ENCODE data around the gene HECTD1. TPM values are rescaled to one million over a fixed set of nuclear protein-coding genes. Genes with fewer than 3 reads are reported as not detected.

HECTD1 gene
- total RNA-seq, 1 experiment from 2014 or later = 160 TPM

DNA sequence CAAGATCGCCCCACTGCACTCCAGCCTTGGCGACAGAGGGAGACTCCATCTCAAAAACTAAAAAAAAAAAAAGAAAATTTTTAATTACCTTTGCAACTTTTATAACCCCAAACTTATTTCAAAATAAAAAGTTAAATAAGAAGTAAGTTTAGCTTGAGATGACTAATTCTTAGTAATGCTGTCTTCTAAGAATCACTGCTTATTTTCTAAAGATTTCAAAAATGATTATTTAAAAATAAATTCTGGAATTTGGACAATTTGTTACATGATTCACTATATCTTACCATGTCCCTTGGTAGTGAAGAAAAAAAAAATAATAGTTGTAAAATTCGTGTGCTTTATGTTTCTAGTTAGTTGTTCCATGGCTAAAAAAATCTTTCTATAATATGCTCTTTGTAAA, 11.6 kb upstream of the HECTD1 start:
- H3K4me2 ChIP-seq (ENCODE audit: low read length) = no peak overlapping the region
- POLR2A ChIA-PET = no interaction called here
- H3K4me3 ChIP-seq (replicated peaks in 1 of 2; ENCODE audit: low read depth in 1 of 2, low read length in 2 of 2) = no peak overlapping the region
- H3K27me3 ChIP-seq (ENCODE audit: insufficient read depth, low read length) = no peaks in the 10 kb centered on the region
- no peak overlapping the region for H2AFZ ChIP-seq (ENCODE audit: low read depth, low read length, poor library complexity, severe bottlenecking)
- H3K9me3 ChIP-seq (ENCODE audit: control insufficient read depth in 1 of 2, insufficient read depth in 1 of 2, low read depth in 1 of 2, low read length in 2 of 2) = no peaks in the 10 kb centered on the region
- no TSS peak for BruUV-seq (replicated peaks)
- no peaks in the 10 kb centered on the region for H3K79me2 ChIP-seq (ENCODE audit: insufficient read depth, low read length)
- no peaks in the 10 kb centered on the region for H3K36me3 ChIP-seq (ENCODE audit: control insufficient read depth in 1 of 2, insufficient read depth in 2 of 2, low read length in 2 of 2)
- H3K9me2 ChIP-seq (ENCODE audit: insufficient read depth) = no peaks in the 10 kb centered on the region
- intact Hi-C loops (cut with micrococcal nuclease) = no loop called here
- H3K4me1 ChIP-seq (ENCODE audit: control insufficient read depth in 1 of 2, insufficient read depth in 2 of 2, low read length in 2 of 2) = no peaks in the 10 kb centered on the region
- no peak overlapping the region for H3K27ac ChIP-seq (ENCODE audit: low read depth, low read length)
- CTCF ChIA-PET = interaction anchor here (4.0 kb wide), 1 partner anchor 11 kb away, joined by 13 read pairs; the partner anchor contains the start of gene HECTD1
- no peak overlapping the region for H3K9ac ChIP-seq (ENCODE audit: low read length)
- no peaks in the 10 kb centered on the region for H4K20me1 ChIP-seq (ENCODE audit: insufficient read depth)
- no peak for ATAC-seq
- no peak for TF ChIP-seq POLR2AphosphoS5 (IDR thresholded peaks at IDR 0.05; ENCODE audit: low read depth, low read length)
- TF ChIP-seq, protein P1, sequence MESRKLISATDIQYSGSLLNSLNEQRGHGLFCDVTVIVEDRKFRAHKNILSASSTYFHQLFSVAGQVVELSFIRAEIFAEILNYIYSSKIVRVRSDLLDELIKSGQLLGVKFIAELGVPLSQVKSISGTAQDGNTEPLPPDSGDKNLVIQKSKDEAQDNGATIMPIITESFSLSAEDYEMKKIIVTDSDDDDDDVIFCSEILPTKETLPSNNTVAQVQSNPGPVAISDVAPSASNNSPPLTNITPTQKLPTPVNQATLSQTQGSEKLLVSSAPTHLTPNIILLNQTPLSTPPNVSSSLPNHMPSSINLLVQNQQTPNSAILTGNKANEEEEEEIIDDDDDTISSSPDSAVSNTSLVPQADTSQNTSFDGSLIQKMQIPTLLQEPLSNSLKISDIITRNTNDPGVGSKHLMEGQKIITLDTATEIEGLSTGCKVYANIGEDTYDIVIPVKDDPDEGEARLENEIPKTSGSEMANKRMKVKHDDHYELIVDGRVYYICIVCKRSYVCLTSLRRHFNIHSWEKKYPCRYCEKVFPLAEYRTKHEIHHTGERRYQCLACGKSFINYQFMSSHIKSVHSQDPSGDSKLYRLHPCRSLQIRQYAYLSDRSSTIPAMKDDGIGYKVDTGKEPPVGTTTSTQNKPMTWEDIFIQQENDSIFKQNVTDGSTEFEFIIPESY (IDR thresholded peaks at IDR 0.05; ENCODE audit: extremely low read depth, insufficient replicate concordance, low read length) = no peak
- no peak for TF ChIP-seq ZFX (IDR thresholded peaks at IDR 0.05)
- no peak for TF ChIP-seq ZNF274 (IDR thresholded peaks at IDR 0.05; ENCODE audit: low read depth, low read length)
- TF ChIP-seq POLR2A (IDR thresholded peaks at IDR 0.05; ENCODE audit: borderline replicate concordance, extremely low read depth, insufficient read depth, insufficient read length) = no peak
- no peak for TF ChIP-seq FOSL1 (IDR thresholded peaks at IDR 0.05; ENCODE audit: low read depth)
- TF ChIP-seq RAD21 (IDR thresholded peaks at IDR 0.05; ENCODE audit: low read depth) = no peak
- TF ChIP-seq EZH2phosphoT487 (IDR thresholded peaks at IDR 0.05; ENCODE audit: borderline replicate concordance) = no peak
- no peak for TF ChIP-seq CEBPB (IDR thresholded peaks at IDR 0.05; ENCODE audit: low read depth)
- RAD21 ChIA-PET (ENCODE audit: low non-redundant PET in 1 of 2, low total read pairs in 2 of 2, uncharacterized antibody in 2 of 2, unreplicated experiment in 2 of 2) = no interaction called here
- DNase-seq (ENCODE audit: low read depth, low spot score) = no peak

- H3K9me3 ChIP-seq (ENCODE audit: control insufficient read depth in 1 of 2, insufficient read depth in 1 of 2, low read depth in 1 of 2, low read length in 2 of 2) = no peaks in the 10 kb centered on the region
- no peaks in the 10 kb centered on the region for H3K79me2 ChIP-seq (ENCODE audit: insufficient read depth, low read length)
- H4K20me1 ChIP-seq (ENCODE audit: insufficient read depth) = no peaks in the 10 kb centered on the region
- DNase-seq (ENCODE audit: low read depth, low spot score) (no peak), ATAC-seq (no peak)
- no TSS peak for BruUV-seq (replicated peaks)
- H2AFZ ChIP-seq (ENCODE audit: low read depth, low read length, poor library complexity, severe bottlenecking) = no peak overlapping the region
- H3K36me3 ChIP-seq (ENCODE audit: control insufficient read depth in 1 of 2, insufficient read depth in 2 of 2, low read length in 2 of 2) = no peaks in the 10 kb centered on the region
- H3K27me3 ChIP-seq (ENCODE audit: insufficient read depth, low read length) = no peaks in the 10 kb centered on the region
- ChIA-PET POLR2A (interaction anchor here (0.8 kb wide), 1 partner anchor 13 kb away, joined by 3 read pairs; no protein-coding TSS in a partner anchor), RAD21 (ENCODE audit: low non-redundant PET in 1 of 2, low total read pairs in 2 of 2, uncharacterized antibody in 2 of 2, unreplicated experiment in 2 of 2) (no interaction called here), CTCF (interaction anchor here (4.0 kb wide), 1 partner anchor 8 kb away, joined by 13 read pairs; the partner anchor contains the start of gene HECTD1)
- intact Hi-C loops (cut with micrococcal nuclease) = no loop called here
- H3K4me2 ChIP-seq (ENCODE audit: low read length) = no peak overlapping the region
- no peaks in the 10 kb centered on the region for H3K9me2 ChIP-seq (ENCODE audit: insufficient read depth)
- no peak overlapping the region for H3K27ac ChIP-seq (ENCODE audit: low read depth, low read length)
- H3K4me1 ChIP-seq (ENCODE audit: control insufficient read depth in 1 of 2, insufficient read depth in 2 of 2, low read length in 2 of 2) = no peaks in the 10 kb centered on the region
- H3K4me3 ChIP-seq (replicated peaks in 1 of 2; ENCODE audit: low read depth in 1 of 2, low read length in 2 of 2) = no peak overlapping the region
- no peak overlapping the region for H3K9ac ChIP-seq (ENCODE audit: low read length)
- TF ChIP-seq RAD21 (IDR thresholded peaks at IDR 0.05; ENCODE audit: low read depth) = no peak
- TF ChIP-seq, protein P2, sequence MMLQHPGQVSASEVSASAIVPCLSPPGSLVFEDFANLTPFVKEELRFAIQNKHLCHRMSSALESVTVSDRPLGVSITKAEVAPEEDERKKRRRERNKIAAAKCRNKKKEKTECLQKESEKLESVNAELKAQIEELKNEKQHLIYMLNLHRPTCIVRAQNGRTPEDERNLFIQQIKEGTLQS (IDR thresholded peaks at IDR 0.05) = no peak
- TF ChIP-seq, protein P3, sequence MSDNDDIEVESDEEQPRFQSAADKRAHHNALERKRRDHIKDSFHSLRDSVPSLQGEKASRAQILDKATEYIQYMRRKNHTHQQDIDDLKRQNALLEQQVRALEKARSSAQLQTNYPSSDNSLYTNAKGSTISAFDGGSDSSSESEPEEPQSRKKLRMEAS (IDR thresholded peaks at IDR 0.05) = no peak
- no peak for TF ChIP-seq EZH2phosphoT487 (IDR thresholded peaks at IDR 0.05; ENCODE audit: borderline replicate concordance)
- no peak for TF ChIP-seq YY1 (IDR thresholded peaks at IDR 0.05; ENCODE audit: extremely low read depth, insufficient replicate concordance, low read depth, low read length)
- no peak for TF ChIP-seq SRF (IDR thresholded peaks at IDR 0.05; ENCODE audit: low read depth)
- TF ChIP-seq POLR2AphosphoS5 (IDR thresholded peaks at IDR 0.05; ENCODE audit: low read depth, low read length) = no peak
- no peak for TF ChIP-seq REST (IDR thresholded peaks at IDR 0.05; ENCODE audit: low read depth)
- TF ChIP-seq CBX3 (IDR thresholded peaks at IDR 0.05; ENCODE audit: low read depth) = no peak
- no peak for TF ChIP-seq CEBPB (IDR thresholded peaks at IDR 0.05; ENCODE audit: low read depth)
- TF ChIP-seq EZH2 (IDR thresholded peaks at IDR 0.05) = no peak
These were observed 8.8 kb upstream of the HECTD1 start for GRCh38 chr14:31216359-31216758.

Measured in HCT116 (cell line).